ENCODE measurements around the gene ASIC2.

The ASIC2 gene

DNA sequence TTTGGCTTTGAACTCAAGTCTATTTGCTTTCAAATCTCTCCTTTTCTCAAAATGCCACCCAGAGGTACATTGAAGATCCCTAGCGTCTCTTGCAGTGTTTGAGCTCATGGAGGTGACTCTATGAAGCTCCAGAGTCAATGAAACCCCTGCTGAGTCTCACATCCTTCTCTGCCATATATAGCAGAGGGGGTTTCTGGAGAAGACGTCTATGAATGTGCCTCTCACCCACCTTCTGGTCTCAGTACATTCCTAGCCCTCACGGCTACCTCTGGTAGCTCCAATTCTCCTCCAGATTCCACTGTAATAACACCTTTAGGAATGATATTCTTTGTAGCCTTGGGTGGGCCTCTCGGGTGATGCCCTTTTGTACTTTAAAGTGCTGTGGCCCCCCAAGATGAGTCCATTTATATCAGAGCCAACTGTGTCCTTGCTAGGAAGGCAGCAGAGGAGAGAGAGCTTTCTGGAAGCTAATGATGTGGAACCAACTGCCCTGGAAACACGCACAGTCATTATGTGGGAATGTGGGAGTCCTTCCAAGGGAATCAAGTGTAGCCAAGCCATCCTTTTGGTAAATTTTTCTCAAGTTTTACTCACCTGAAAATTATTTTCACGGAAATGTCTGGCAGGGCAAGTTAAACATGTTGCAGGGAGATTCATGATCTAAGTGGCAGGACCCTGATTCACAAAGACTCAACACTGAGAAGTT lies 123.4 kb downstream of the ASIC2 start:
- Histone ChIP-seq H3K9me3 (ENCODE audit: control insufficient read depth, insufficient read depth, low read depth, low read length) (no peaks in the 10 kb centered on the region), H3K4me1 (ENCODE audit: control insufficient read depth, insufficient read depth, low read length) (no peaks in the 10 kb centered on the region), H3K27ac (ENCODE audit: extremely low read depth, low read depth, low read length) (no peak overlapping the region), H3K36me3 (ENCODE audit: control insufficient read depth in 2 of 2, insufficient read depth in 1 of 2, low read length in 2 of 2) (no peaks in the 10 kb centered on the region), H3K4me3 (ENCODE audit: low read depth, low read length) (no peak overlapping the region)
- ChIA-PET POLR2A (no interaction called here), CTCF (interaction anchor here (0.6 kb wide), 1 partner anchor 121 kb away, joined by 3 read pairs; no protein-coding TSS in a partner anchor)
- TF ChIP-seq ZNF146 (tag by site-specific recombination; IDR thresholded peaks at IDR 0.05) = no peak
- TF ChIP-seq, protein P1, sequence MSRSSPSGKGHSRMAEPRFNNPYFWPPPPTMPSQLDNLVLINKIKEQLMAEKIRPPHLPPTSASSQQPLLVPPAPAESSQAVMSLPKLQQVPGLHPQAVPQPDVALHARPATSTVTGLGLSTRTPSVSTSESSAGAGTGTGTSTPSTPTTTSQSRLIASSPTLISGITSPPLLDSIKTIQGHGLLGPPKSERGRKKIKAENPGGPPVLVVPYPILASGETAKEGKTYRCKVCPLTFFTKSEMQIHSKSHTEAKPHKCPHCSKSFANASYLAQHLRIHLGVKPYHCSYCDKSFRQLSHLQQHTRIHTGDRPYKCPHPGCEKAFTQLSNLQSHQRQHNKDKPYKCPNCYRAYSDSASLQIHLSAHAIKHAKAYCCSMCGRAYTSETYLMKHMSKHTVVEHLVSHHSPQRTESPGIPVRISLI (tag by site-specific recombination; IDR thresholded peaks at IDR 0.05) = no peak
- no peak for TF ChIP-seq OSR2 (tag by site-specific recombination; IDR thresholded peaks at IDR 0.05)
- no peak for TF ChIP-seq ZNF37A (tag by site-specific recombination; IDR thresholded peaks at IDR 0.05)
- TF ChIP-seq ZNF501 (tag by site-specific recombination; IDR thresholded peaks at IDR 0.05) = no peak
- TF ChIP-seq, protein P2, sequence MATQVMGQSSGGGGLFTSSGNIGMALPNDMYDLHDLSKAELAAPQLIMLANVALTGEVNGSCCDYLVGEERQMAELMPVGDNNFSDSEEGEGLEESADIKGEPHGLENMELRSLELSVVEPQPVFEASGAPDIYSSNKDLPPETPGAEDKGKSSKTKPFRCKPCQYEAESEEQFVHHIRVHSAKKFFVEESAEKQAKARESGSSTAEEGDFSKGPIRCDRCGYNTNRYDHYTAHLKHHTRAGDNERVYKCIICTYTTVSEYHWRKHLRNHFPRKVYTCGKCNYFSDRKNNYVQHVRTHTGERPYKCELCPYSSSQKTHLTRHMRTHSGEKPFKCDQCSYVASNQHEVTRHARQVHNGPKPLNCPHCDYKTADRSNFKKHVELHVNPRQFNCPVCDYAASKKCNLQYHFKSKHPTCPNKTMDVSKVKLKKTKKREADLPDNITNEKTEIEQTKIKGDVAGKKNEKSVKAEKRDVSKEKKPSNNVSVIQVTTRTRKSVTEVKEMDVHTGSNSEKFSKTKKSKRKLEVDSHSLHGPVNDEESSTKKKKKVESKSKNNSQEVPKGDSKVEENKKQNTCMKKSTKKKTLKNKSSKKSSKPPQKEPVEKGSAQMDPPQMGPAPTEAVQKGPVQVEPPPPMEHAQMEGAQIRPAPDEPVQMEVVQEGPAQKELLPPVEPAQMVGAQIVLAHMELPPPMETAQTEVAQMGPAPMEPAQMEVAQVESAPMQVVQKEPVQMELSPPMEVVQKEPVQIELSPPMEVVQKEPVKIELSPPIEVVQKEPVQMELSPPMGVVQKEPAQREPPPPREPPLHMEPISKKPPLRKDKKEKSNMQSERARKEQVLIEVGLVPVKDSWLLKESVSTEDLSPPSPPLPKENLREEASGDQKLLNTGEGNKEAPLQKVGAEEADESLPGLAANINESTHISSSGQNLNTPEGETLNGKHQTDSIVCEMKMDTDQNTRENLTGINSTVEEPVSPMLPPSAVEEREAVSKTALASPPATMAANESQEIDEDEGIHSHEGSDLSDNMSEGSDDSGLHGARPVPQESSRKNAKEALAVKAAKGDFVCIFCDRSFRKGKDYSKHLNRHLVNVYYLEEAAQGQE (tag by site-specific recombination; IDR thresholded peaks at IDR 0.05) = no peak

DNA sequence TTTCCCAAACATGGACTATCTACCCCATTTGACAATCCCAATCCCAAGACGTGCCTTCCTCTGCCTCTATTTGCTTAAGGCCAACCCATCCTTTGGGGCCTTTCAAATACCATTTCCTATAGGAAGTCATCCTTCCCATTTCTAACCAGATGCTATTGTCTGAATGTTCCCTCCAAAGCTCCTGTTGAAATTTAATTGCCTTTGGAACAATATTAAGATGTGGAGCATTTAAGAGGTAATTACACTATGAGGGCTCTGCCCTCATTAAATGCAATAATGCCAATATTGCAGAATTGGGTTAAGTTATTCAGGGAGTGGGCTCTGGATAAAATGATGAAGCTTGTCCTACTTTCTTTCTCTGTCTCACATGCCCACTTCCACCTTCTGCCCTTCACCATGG lies 125.4 kb downstream of the ASIC2 start:
- CTCF ChIA-PET = interaction anchor here (1.1 kb wide), 1 partner anchor 19 kb away, joined by 4 read pairs; no protein-coding TSS in a partner anchor
- Histone ChIP-seq H3K4me1 (ENCODE audit: control insufficient read depth, insufficient read depth, low read length) (no peaks in the 10 kb centered on the region), H3K4me3 (ENCODE audit: low read depth, low read length) (no peak overlapping the region), H3K27ac (ENCODE audit: extremely low read depth, low read depth, low read length) (no peak overlapping the region), H3K36me3 (ENCODE audit: control insufficient read depth in 2 of 2, insufficient read depth in 1 of 2, low read length in 2 of 2) (no peaks in the 10 kb centered on the region), H3K9me3 (ENCODE audit: control insufficient read depth, insufficient read depth, low read depth, low read length) (no peaks in the 10 kb centered on the region)
- TF ChIP-seq GLI4 (tag by site-specific recombination; IDR thresholded peaks at IDR 0.05) = no peak
- TF ChIP-seq ZNF169 (tag by site-specific recombination; IDR thresholded peaks at IDR 0.05) = no peak
- TF ChIP-seq, protein P3, sequence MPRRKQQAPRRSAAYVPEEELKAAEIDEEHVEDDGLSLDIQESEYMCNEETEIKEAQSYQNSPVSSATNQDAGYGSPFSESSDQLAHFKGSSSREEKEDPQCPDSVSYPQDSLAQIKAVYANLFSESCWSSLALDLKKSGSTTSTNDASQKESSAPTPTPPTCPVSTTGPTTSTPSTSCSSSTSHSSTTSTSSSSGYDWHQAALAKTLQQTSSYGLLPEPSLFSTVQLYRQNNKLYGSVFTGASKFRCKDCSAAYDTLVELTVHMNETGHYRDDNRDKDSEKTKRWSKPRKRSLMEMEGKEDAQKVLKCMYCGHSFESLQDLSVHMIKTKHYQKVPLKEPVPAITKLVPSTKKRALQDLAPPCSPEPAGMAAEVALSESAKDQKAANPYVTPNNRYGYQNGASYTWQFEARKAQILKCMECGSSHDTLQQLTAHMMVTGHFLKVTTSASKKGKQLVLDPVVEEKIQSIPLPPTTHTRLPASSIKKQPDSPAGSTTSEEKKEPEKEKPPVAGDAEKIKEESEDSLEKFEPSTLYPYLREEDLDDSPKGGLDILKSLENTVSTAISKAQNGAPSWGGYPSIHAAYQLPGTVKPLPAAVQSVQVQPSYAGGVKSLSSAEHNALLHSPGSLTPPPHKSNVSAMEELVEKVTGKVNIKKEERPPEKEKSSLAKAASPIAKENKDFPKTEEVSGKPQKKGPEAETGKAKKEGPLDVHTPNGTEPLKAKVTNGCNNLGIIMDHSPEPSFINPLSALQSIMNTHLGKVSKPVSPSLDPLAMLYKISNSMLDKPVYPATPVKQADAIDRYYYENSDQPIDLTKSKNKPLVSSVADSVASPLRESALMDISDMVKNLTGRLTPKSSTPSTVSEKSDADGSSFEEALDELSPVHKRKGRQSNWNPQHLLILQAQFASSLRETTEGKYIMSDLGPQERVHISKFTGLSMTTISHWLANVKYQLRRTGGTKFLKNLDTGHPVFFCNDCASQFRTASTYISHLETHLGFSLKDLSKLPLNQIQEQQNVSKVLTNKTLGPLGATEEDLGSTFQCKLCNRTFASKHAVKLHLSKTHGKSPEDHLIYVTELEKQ (tag by site-specific recombination; IDR thresholded peaks at IDR 0.05; ENCODE audit: borderline replicate concordance) = no peak
- no peak for TF ChIP-seq ZNF558 (tag by site-specific recombination; IDR thresholded peaks at IDR 0.05)
- TF ChIP-seq ZSCAN16 (tag by site-specific recombination; IDR thresholded peaks at IDR 0.05) = no peak
- TF ChIP-seq TCF7L2 (IDR thresholded peaks at IDR 0.05; ENCODE audit: borderline replicate concordance, low read depth, low read length) = no peak
- no peak for TF ChIP-seq ZFP69B (tag by site-specific recombination; IDR thresholded peaks at IDR 0.05)
- TF ChIP-seq KLF7 (tag by site-specific recombination; IDR thresholded peaks at IDR 0.05; ENCODE audit: borderline replicate concordance) = no peak
- POLR2A ChIA-PET = no interaction called here
